ENCODE measurements around the gene SDHAF3. TPM values are rescaled to one million over a fixed set of nuclear protein-coding genes. Genes with fewer than 3 reads are reported as not detected.
A peak's percentile ranks its signal among the peaks of the same experiment; 100 is the strongest.
"Not testable (repeated sequence)": the region's sequence is repeated elsewhere in the genome, so short reads cannot be mapped to it uniquely, and the experiment has no call there.

Gene SDHAF3
- total RNA-seq, 4 donors from 2014 or later = 6.4 to 20.8 (median 11.3) TPM

- peaks cover 7 to 11% of the 10 kb centered on the region in 2 donors for H3K4me1 ChIP-seq
- 60 to 64% methylated on average over 9 of the region's 9 CpGs for WGBS, 2 donors
- no peak for TF ChIP-seq POLR2A (IDR thresholded peaks at IDR 0.05)
- no peak for TF ChIP-seq CTCF (IDR thresholded peaks at IDR 0.05)
- DNase-seq = peak in 1 of 2 donors; percentile 8
- no peaks in the 10 kb centered on the region for H3K27me3 ChIP-seq
- H3K36me3 ChIP-seq = no peaks in the 10 kb centered on the region
- peak overlapping the region in 1 of 3 donors; percentile 58 for H3K4me3 ChIP-seq (replicated peaks in 1 of 3)
- intact Hi-C loops (cut with DNase I) = no loop called here
- no peaks in the 10 kb centered on the region for H3K9me3 ChIP-seq
- H3K27ac ChIP-seq = peak overlapping the region in 2 of 3 donors; percentile 46 to 73
Measured at GRCh38 chr7:97117035-97117371, 495 bp upstream of the SDHAF3 start.

GRCh38 chr7:97118306-97118917, 914 bp downstream of the SDHAF3 start:
- Histone ChIP-seq H3K4me1 (peaks cover 7 to 11% of the 10 kb centered on the region in 2 donors), H3K9me3 (no peaks in the 10 kb centered on the region), H3K36me3 (no peaks in the 10 kb centered on the region), H3K27ac (no peak overlapping the region), H3K4me3 (replicated peaks in 1 of 3) (peak overlapping the region in 2 of 3 donors; percentile 33 to 58), H3K27me3 (no peaks in the 10 kb centered on the region)
- no peak for DNase-seq
- TF ChIP-seq POLR2A (IDR thresholded peaks at IDR 0.05) (no peak), CTCF (IDR thresholded peaks at IDR 0.05) (no peak)
- WGBS, 2 donors = 17 to 18% methylated on average over 13 of the region's 13 CpGs
- intact Hi-C loops (cut with DNase I) = no loop called here

- intact Hi-C loops (cut with DNase I) = no loop called here
- H3K4me3 ChIP-seq (replicated peaks in 1 of 3) = no peak overlapping the region
- H3K36me3 ChIP-seq = no peaks in the 10 kb centered on the region
- TF ChIP-seq POLR2A (IDR thresholded peaks at IDR 0.05) (no peak), CTCF (IDR thresholded peaks at IDR 0.05) (no peak)
- no peak for DNase-seq
- H3K4me1 ChIP-seq = peaks cover 7 to 11% of the 10 kb centered on the region in 2 donors
- 96% methylated on average over 2 of the region's 2 CpGs for WGBS, 2 donors
- H3K9me3 ChIP-seq = no peaks in the 10 kb centered on the region
- no peaks in the 10 kb centered on the region for H3K27me3 ChIP-seq
- no peak overlapping the region for H3K27ac ChIP-seq
Measured at GRCh38 chr7:97119747-97120146, 2.2 kb downstream of the SDHAF3 start.

- Histone ChIP-seq H3K4me1 (peaks cover 7 to 11% of the 10 kb centered on the region in 2 donors), H3K27ac (no peak overlapping the region), H3K36me3 (no peaks in the 10 kb centered on the region), H3K9me3 (no peaks in the 10 kb centered on the region), H3K4me3 (replicated peaks in 1 of 3) (no peak overlapping the region), H3K27me3 (no peaks in the 10 kb centered on the region)
- 91 to 92% methylated on average over 5 of the region's 5 CpGs for WGBS, 2 donors
- TF ChIP-seq POLR2A (IDR thresholded peaks at IDR 0.05) (no peak), CTCF (IDR thresholded peaks at IDR 0.05) (no peak)
- DNase-seq = no peak
- intact Hi-C loops (cut with DNase I) = no loop called here
Measured at GRCh38 chr7:97120713-97121457, 3.4 kb downstream of the SDHAF3 start.

GRCh38 chr7:97123115-97123514, 5.6 kb downstream of the SDHAF3 start:
- intact Hi-C loops (cut with DNase I); DNase-seq; H3K4me3 ChIP-seq (replicated peaks in 1 of 3); H3K36me3 ChIP-seq; H3K9me3 ChIP-seq; H3K27ac ChIP-seq; H3K27me3 ChIP-seq: not testable (repeated sequence)
- peaks cover 7 to 11% of the 10 kb centered on the region in 2 donors for H3K4me1 ChIP-seq
- WGBS, 2 donors = 50 to 92% methylated on average over 2 of the region's 2 CpGs

Data from thyroid gland (tissue), 4 donors.